Jurkat, Clone E6-1 (cell line): Measurements from ENCODE around the gene CLDN4.
"Not testable (repeated sequence)": the region's sequence is repeated elsewhere in the genome, so short reads cannot be mapped to it uniquely, and the experiment has no call there.

Experiments used
- DNase-seq: peaks from one replicate; pipeline ENCODE4 v3.0.0-alpha.2; 2011; ENCODE audit warnings: low read depth, low spot score
- H3K4me3 ChIP-seq: 2 replicates; pipeline ENCODE4 v1.5.1; 2011; ENCODE audit warnings: mild to moderate bottlenecking, low read length, control low read depth, moderate library complexity

CLDN4 gene

GRCh38 chr7:73822319-73823173 is 8.2 kb upstream of the CLDN4 start:
- no peak for DNase-seq
- H3K4me3 ChIP-seq, result no peak overlapping the region

GRCh38 chr7:73823257-73823656 is 7.5 kb upstream of the CLDN4 start:
- no peak overlapping the region for H3K4me3 ChIP-seq

GRCh38 chr7:73823873-73824592 is 6.8 kb upstream of the CLDN4 start:
- no peak for DNase-seq
- H3K4me3 ChIP-seq, result no peak overlapping the region

More at GRCh38 chr7:73823257-73823656, 7.5 kb upstream of the CLDN4 start:
- DNase-seq, result no peak

- H3K4me3 ChIP-seq, result no peak overlapping the region
- no peak for DNase-seq
Measured at GRCh38 chr7:73824986-73825385, 5.8 kb upstream of the CLDN4 start.

- DNase-seq, result no peak
- H3K4me3 ChIP-seq, result no peak overlapping the region
Measured at GRCh38 chr7:73827567-73828106, 3.2 kb upstream of the CLDN4 start.

- H3K4me3 ChIP-seq, result no peak overlapping the region
- no peak for DNase-seq
Measured at GRCh38 chr7:73828107-73828803, 2.5 kb upstream of the CLDN4 start.

- DNase-seq, result no peak
- no peak overlapping the region for H3K4me3 ChIP-seq
Measured at GRCh38 chr7:73828972-73829371, 1.8 kb upstream of the CLDN4 start.

GRCh38 chr7:73829505-73829904 is 1.3 kb upstream of the CLDN4 start:
- H3K4me3 ChIP-seq, result no peak overlapping the region
- DNase-seq, result no peak

GRCh38 chr7:73829921-73830680 is 695 bp upstream of the CLDN4 start:
- no peak overlapping the region for H3K4me3 ChIP-seq

GRCh38 chr7:73831584-73831833 is 713 bp downstream of the CLDN4 start:
- no peak for DNase-seq
- H3K4me3 ChIP-seq, result no peak overlapping the region

More at GRCh38 chr7:73829921-73830680, 695 bp upstream of the CLDN4 start:
- no peak for DNase-seq

- H3K4me3 ChIP-seq, result no peak overlapping the region
- no peak for DNase-seq
Measured at GRCh38 chr7:73831834-73832651, 1.2 kb downstream of the CLDN4 start.

- no peak overlapping the region for H3K4me3 ChIP-seq
- DNase-seq, result no peak
Measured at GRCh38 chr7:73832806-73833205, 2.0 kb downstream of the CLDN4 start.

- H3K4me3 ChIP-seq, result no peak overlapping the region
- no peak for DNase-seq
Measured at GRCh38 chr7:73833251-73833919, 2.6 kb downstream of the CLDN4 start.

- H3K4me3 ChIP-seq, result no peak overlapping the region
- no peak for DNase-seq
Measured at GRCh38 chr7:73834626-73835191, 3.9 kb downstream of the CLDN4 start.

- H3K4me3 ChIP-seq, DNase-seq: not testable (repeated sequence)
Measured at GRCh38 chr7:73837167-73837566, 6.4 kb downstream of the CLDN4 start.

GRCh38 chr7:73838642-73839041 is 7.8 kb downstream of the CLDN4 start:
- H3K4me3 ChIP-seq, result no peak overlapping the region
- DNase-seq, result no peak

- DNase-seq, result no peak
- H3K4me3 ChIP-seq, result no peak overlapping the region
Measured at GRCh38 chr7:73839290-73839689, 8.5 kb downstream of the CLDN4 start.
